C4-2B (cell line): ENCODE data around the gene EPHB3.

ENCODE experiments used
- H3K27ac ChIP-seq: fragments of 450-650 bp; 2 replicates; pipeline ENCODE4 v1.5.1; 2017
- CTCF ChIP-seq: fragments of 450-650 bp; conservative IDR thresholded peaks from 2 replicates; pipeline ENCODE4 v1.5.1; 2017; ENCODE audit warnings: mild to moderate bottlenecking
- ZFX ChIP-seq: fragments of 450-650 bp; IDR thresholded peaks from 2 replicates; pipeline ENCODE4 v1.6.1; 2017

Gene EPHB3

GRCh38 chr3:184544513-184544861 lies 17.1 kb upstream of the EPHB3 start:
- no peak for TF ChIP-seq CTCF
- H3K27ac ChIP-seq = no peak overlapping the region

- TF ChIP-seq CTCF (no peak), ZFX (no peak)
- H3K27ac ChIP-seq = no peak overlapping the region
Observed at GRCh38 chr3:184545769-184546168, 15.8 kb upstream of the EPHB3 start.

GRCh38 chr3:184546252-184546651 lies 15.3 kb upstream of the EPHB3 start:
- no peak overlapping the region for H3K27ac ChIP-seq
- no peak for TF ChIP-seq ZFX
- no peak for TF ChIP-seq CTCF

GRCh38 chr3:184549796-184550577 lies 11.6 kb upstream of the EPHB3 start:
- TF ChIP-seq CTCF (no peak), ZFX (no peak)

GRCh38 chr3:184551103-184551502 lies 10.5 kb upstream of the EPHB3 start:
- no peak overlapping the region for H3K27ac ChIP-seq
- TF ChIP-seq CTCF (no peak), ZFX (no peak)

More at GRCh38 chr3:184549796-184550577, 11.6 kb upstream of the EPHB3 start:
- H3K27ac ChIP-seq = no peak overlapping the region

GRCh38 chr3:184551614-184552256 lies 9.8 kb upstream of the EPHB3 start:
- no peak for TF ChIP-seq CTCF
- TF ChIP-seq ZFX = no peak
- no peak overlapping the region for H3K27ac ChIP-seq

GRCh38 chr3:184552296-184552695 lies 9.3 kb upstream of the EPHB3 start:
- H3K27ac ChIP-seq = no peak overlapping the region
- TF ChIP-seq ZFX (no peak), CTCF (no peak)
